Putamen (tissue), 1 donor: Measurements from ENCODE around the gene FRAT1.
"Not testable (repeated sequence)": the region's sequence is repeated elsewhere in the genome, so short reads cannot be mapped to it uniquely, and the experiment has no call there.

Experiments used
- DNase-seq: peaks from one replicate; pipeline ENCODE4 v3.0.0-alpha.2; 2016; ENCODE audit warnings: low spot score

The FRAT1 gene

GRCh38 chr10:97318772-97319651, at the start of gene FRAT1:
TSS of gene FRAT1 (plus strand) at chr10:97319271. CDS start at chr10:97319454, 183 bp downstream.
- peak; percentile 85 for DNase-seq

- no peak for DNase-seq
These were observed 48.4 kb upstream of the FRAT1 start for GRCh38 chr10:97270523-97271154.

- no peak for DNase-seq
These were observed 45.4 kb upstream of the FRAT1 start for GRCh38 chr10:97273700-97274099.

- no peak for DNase-seq
These were observed 44.2 kb upstream of the FRAT1 start for GRCh38 chr10:97274828-97275227.

GRCh38 chr10:97277551-97277950, 41.5 kb upstream of the FRAT1 start:
- no peak for DNase-seq

- DNase-seq: peak; percentile 55
These were observed 40.5 kb upstream of the FRAT1 start for GRCh38 chr10:97278491-97278989.

GRCh38 chr10:97279121-97279815, 39.8 kb upstream of the FRAT1 start:
- no peak for DNase-seq

GRCh38 chr10:97280783-97281182, 38.3 kb upstream of the FRAT1 start:
- no peak for DNase-seq

- not testable (repeated sequence) for DNase-seq
These were observed 29.0 kb upstream of the FRAT1 start for GRCh38 chr10:97290076-97290475.

GRCh38 chr10:97290576-97291356, 28.3 kb upstream of the FRAT1 start:
- not testable (repeated sequence) for DNase-seq

- no peak for DNase-seq
These were observed 27.5 kb upstream of the FRAT1 start for GRCh38 chr10:97291357-97292096.

- peak; percentile 98 for DNase-seq
These were observed 26.8 kb upstream of the FRAT1 start, which contains the start of gene ARHGAP19 for GRCh38 chr10:97292097-97292861. TSS of gene ARHGAP19 (minus strand) at chr10:97292637. CDS start at chr10:97292627, 10 bp downstream.

GRCh38 chr10:97292862-97293198, 26.2 kb upstream of the FRAT1 start:
- DNase-seq: no peak

- no peak for DNase-seq
These were observed 21.4 kb upstream of the FRAT1 start for GRCh38 chr10:97297556-97298222.

- no peak for DNase-seq
These were observed 20.9 kb upstream of the FRAT1 start for GRCh38 chr10:97298223-97298571.

GRCh38 chr10:97300980-97301379, 18.1 kb upstream of the FRAT1 start:
- no peak for DNase-seq

- DNase-seq: no peak
These were observed 16.8 kb upstream of the FRAT1 start for GRCh38 chr10:97302088-97302791.

- no peak for DNase-seq
These were observed 11.6 kb upstream of the FRAT1 start for GRCh38 chr10:97307441-97307840.
